Measurements from ENCODE around the gene PTDSS2. TPM values are rescaled to one million over a fixed set of nuclear protein-coding genes. Genes with fewer than 3 reads are reported as not detected.

Gene PTDSS2
- total and polyA plus RNA-seq, 8 donors = 11.6 to 264 (median 25.1) TPM

- intact Hi-C loops (cut with DNase I; ENCODE audit: low total_unique reads) = no loop called here
- no peaks in the 10 kb centered on the region for H3K9me3 ChIP-seq
- H3K36me3 ChIP-seq = peaks cover 0 to 38% (median 33%) of the 10 kb centered on the region in 4 donors
- no peak overlapping the region for H3K4me3 ChIP-seq
- H3K27me3 ChIP-seq = no peaks in the 10 kb centered on the region
- TF ChIP-seq EP300 (IDR thresholded peaks at IDR 0.05) = no peak
- TF ChIP-seq POLR2A (IDR thresholded peaks at IDR 0.05) = no peak
- no peak overlapping the region for H3K27ac ChIP-seq
- no peak for DNase-seq
- H3K4me1 ChIP-seq = peaks cover 25 to 41% (median 37%) of the 10 kb centered on the region in 4 donors
- WGBS, 5 donors = 88 to 93% (median 91%) methylated on average over 19 of the region's 19 CpGs
Measured at GRCh38 chr11:452916-453527, 2.9 kb downstream of the PTDSS2 start.

GRCh38 chr11:453564-453963 is 3.5 kb downstream of the PTDSS2 start:
- DNase-seq = no peak

DNA sequence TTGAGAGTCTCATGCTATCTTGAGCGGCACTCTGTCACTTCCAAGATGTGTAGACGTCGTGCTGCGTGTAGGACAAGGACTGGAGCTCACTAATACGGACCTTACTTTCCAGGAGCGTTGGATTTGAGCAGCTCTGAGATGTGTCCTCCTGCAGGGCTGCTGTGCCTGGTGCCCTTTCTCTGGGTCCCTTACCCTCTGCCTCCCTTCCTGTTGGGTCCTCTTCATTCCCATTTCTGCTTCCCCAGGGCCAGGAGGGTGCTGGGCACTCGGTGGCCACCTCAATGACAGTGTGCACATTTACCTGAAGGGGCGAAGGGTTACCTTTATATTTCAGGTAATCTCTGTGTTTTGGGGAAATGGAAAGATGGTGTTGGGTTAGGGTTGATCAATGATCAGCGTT is 4.0 kb downstream of the PTDSS2 start:
- Histone ChIP-seq H3K27ac (no peak overlapping the region), H3K9me3 (no peaks in the 10 kb centered on the region), H3K4me3 (no peak overlapping the region), H3K36me3 (peaks cover 0 to 38% (median 33%) of the 10 kb centered on the region in 4 donors), H3K27me3 (no peaks in the 10 kb centered on the region), H3K4me1 (peaks cover 19 to 34% (median 28%) of the 10 kb centered on the region in 4 donors)
- intact Hi-C loops (cut with DNase I; ENCODE audit: low total_unique reads) = no loop called here
- DNase-seq = no peak
- no peak for TF ChIP-seq POLR2AphosphoS5 (IDR thresholded peaks at IDR 0.05)
- TF ChIP-seq POLR2A (IDR thresholded peaks at IDR 0.05) = no peak
- no peak for TF ChIP-seq CTCF (IDR thresholded peaks at IDR 0.05)
- no peak for TF ChIP-seq EP300 (IDR thresholded peaks at IDR 0.05)
- WGBS, 5 donors = 87 to 93% (median 92%) methylated on average over 9 of the region's 9 CpGs

More at GRCh38 chr11:453564-453963, 3.5 kb downstream of the PTDSS2 start:
- Histone ChIP-seq H3K36me3 (peaks cover 0 to 38% (median 33%) of the 10 kb centered on the region in 4 donors), H3K4me3 (no peak overlapping the region), H3K9me3 (no peaks in the 10 kb centered on the region), H3K27ac (no peak overlapping the region), H3K27me3 (no peaks in the 10 kb centered on the region), H3K4me1 (peaks cover 23 to 37% (median 33%) of the 10 kb centered on the region in 4 donors)
- TF ChIP-seq POLR2AphosphoS5 (IDR thresholded peaks at IDR 0.05) = no peak
- no peak for TF ChIP-seq EP300 (IDR thresholded peaks at IDR 0.05)
- no peak for TF ChIP-seq POLR2A (IDR thresholded peaks at IDR 0.05)
- TF ChIP-seq CTCF (IDR thresholded peaks at IDR 0.05) = no peak
- 86 to 93% (median 88%) methylated on average over 13 of the region's 13 CpGs for WGBS, 5 donors
- intact Hi-C loops (cut with DNase I; ENCODE audit: low total_unique reads) = no loop called here

- intact Hi-C loops (cut with DNase I; ENCODE audit: low total_unique reads) = no loop called here
- Histone ChIP-seq H3K27ac (no peak overlapping the region), H3K36me3 (peaks cover under 1 to 46% (median 36%) of the 10 kb centered on the region in 4 donors), H3K4me1 (peaks cover 11 to 24% (median 19%) of the 10 kb centered on the region in 4 donors), H3K4me3 (no peak overlapping the region), H3K27me3 (no peaks in the 10 kb centered on the region), H3K9me3 (no peaks in the 10 kb centered on the region)
- 72 to 81% (median 76%) methylated on average over 9 to 14 of the region's 14 CpGs for WGBS, 5 donors
- TF ChIP-seq EP300 (IDR thresholded peaks at IDR 0.05) (no peak), POLR2AphosphoS5 (IDR thresholded peaks at IDR 0.05) (no peak), CTCF (IDR thresholded peaks at IDR 0.05) (no peak), POLR2A (IDR thresholded peaks at IDR 0.05) (no peak)
- no peak for DNase-seq
Measured at GRCh38 chr11:454801-455565, 4.9 kb downstream of the PTDSS2 start.

All from stomach (tissue), 9 donors.